Left kidney (tissue), 2 donors: ENCODE data around the gene RIT2. TPM values are rescaled to one million over a fixed set of nuclear protein-coding genes. Genes with fewer than 3 reads are reported as not detected.

Source experiments
- DNase-seq: peaks from one replicate; pipeline ENCODE4 v3.0.0-alpha.2; 2013
- polyA plus RNA-seq: library from polyadenylated mRNA; unstranded; fragments of 120-200 nt; gene quantifications from one replicate; pipeline ENCODE4 v1.2.1, GENCODE V29; 2013; ENCODE audit not compliant: insufficient read length

The RIT2 gene
- polyA plus RNA-seq, 1 donor = 0.13 TPM

DNA sequence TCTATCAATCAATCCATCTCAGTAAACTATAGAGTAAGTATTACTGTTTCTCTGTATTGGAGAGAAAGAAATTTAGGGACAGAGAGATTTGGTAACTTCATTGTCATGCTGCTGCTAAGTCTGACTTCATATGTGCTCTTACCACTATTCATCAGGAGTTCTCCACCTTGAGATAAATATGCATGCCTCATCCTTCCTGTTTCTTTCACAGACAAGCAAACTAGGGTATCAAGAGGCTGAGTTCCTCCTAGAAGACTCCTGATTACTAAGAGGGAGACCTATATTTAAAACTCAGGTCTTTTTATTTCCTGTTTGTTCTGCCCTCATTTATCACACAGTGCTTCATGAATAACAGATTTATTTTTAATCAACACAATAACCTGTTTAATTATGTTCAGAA is 34.1 kb downstream of the RIT2 start:
- no peak for DNase-seq

DNA sequence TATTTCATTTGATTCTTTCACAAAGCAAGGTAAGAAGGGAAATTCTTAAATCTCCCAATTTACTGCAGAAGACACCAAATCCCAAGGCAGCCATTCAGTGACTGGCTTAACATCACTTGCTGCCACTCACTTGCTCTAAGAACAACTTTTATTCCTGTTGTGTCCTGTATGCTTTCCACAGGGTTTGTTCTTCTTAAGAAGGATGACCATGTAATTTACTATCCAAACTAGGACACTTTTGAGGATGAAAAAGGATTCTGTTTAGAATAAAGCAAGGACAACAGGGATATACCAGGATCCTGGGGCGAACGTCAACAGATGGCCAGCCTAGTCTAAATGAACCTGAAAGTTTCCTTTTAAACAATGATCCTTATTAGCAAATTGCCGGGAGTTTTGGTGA is 34.8 kb downstream of the RIT2 start:
- DNase-seq = no peak

DNA sequence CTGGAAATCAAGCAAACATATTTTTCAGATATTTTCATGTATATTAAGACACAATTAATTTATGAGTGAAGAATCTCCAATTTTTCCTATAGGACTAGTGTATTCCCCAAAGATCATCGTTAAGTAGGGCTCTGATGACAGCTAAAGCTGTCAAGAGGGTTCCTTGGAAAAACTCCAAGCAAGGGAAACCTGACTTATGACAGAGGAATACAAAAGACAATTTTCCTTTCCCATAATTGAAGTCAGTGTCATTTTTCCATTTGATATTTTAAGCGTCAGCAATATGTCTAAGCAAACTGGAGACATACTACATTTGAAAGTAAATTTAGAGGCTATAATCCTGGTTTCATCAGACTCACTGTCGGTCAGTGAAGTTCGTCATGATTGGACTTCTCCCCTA is 36.1 kb downstream of the RIT2 start:
- DNase-seq = no peak

DNA sequence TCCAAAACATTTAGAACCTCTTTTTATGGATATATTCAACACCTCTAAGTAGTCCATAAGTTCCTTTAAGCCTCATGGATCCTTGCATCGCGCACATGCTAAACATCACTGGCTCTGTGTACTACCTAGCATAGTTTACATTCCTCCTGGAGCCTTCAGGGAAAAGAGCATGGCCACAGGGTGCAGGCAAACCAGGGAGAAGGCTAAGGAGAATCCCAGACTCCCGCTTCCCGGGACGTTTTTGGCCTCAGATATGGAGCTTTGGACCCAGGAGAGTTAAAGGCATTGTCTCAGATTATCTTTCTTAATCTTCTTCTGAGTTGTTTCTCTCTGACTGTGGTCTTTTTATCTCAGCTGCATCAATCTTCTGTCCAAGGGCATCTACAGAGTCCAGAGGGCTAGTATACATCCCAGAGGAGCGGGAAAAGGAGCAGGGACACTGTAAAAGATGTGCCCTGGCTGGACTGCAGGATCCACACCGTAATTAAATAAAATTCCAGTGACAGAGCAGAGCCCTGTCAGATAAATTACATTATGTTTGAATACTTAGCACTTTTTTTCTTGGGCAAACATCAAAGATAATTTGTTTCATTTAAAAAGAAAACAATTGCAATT is 36.9 kb downstream of the RIT2 start:
- DNase-seq = no peak

DNA sequence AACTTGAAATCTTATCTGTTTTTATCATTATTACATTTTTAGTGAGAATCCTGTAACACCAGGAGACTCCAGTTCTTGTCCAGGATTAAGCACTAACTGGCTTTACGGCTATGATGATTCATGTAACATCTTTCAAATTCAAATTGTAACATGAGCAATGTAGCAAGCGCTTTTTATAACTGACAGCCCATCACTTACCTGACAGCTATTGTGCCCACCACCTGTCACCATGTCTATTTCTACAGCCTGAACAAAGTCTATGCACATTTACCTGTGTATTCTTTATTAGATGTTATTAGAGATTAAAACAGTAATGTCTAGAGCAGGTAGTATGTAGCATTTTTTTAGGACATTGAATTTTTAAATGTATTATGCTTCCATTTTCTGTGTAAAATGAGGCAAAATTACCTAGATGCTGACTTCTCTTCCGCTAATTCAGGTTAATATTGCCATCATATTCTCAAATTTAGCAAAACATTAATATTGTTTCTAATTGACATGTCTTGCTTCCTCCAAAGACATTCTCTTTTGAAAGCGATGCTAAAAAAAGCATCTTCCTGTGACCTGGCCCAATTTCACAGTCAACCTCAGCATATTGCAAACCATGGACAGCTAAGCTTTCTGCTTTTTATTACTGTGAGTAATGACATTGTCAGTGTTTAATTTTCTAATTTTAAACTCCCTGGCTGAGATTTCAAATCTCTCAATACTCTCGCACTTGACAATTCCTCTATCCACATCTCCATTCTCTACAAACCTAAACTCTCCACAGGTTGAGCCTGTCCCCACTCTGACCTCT is 37.8 kb downstream of the RIT2 start:
- no peak for DNase-seq

DNA sequence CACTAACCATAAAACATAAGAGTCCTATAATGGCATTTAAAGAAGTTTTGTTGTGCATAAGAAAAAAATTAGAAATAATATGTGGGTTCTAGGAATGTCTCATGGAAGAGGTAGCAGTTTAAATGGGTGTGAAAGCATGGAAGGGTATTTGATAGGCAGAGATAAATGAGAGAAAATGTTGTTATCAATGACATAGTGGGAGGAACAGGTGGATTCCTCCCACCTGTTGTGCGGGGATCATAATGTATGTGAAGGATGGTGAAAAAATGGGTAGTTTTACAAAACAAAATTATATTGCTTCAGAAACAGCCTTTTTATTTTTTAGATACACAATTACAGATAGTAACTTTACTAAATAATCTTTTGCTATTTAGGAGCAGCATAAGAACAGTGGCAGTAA is 41.7 kb downstream of the RIT2 start:
- no peak for DNase-seq

DNA sequence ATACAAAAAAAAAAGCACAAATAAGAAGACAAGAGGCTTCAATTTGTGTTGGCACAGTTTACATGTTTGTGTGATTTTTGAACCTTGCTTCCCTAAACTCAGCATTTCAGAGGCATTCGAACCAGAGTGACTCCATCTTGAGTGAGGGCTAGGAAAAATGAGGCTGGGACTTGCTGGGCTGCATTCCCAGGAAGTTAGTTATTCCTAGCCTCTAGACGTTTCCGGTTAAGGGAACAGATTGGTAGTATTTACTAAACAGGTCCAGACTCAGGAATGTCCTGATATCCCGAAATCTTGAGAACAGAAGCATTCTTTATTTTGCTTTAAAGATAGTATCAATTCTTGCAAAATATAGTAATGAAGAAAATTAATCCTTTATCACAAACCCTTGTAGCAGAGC is 46.7 kb downstream of the RIT2 start:
- no peak for DNase-seq

DNA sequence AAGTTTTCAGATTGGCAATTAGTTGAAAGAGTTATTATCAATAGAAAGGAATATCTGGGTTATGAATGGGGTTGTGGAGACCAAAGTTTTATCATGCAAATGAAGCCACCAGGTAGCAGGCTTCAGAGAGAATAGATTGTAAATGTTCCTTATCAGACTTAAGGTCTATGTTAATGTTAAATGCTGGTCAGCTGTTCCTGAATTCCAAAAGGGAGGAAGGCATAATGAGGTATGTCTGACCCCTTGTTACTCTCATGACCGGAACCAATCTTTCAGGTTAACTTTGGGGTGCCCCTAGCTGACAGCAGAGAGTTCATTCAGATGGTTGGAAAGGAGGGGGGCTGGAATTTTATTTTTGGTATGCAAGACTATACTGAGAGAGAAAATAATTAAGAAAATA is 47.9 kb downstream of the RIT2 start:
- DNase-seq = no peak

DNA sequence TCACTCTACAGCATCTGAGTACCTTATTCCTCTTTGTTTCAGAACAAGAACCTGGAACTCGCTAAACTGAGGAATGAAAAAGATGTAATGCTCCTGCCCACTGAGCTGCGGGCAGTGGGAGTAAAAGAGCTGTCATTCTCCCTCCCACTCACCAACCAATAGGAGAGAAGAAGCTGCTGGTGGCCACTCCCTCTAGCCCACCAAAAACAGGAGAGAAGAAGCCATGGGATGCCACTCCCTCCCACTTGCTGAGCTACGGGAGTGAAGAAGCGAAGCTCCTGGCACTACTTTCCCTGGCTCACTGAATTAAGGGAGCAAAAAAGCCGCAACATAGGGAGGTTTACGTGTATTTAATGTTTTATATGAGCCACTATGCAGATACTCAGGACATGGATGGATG is 53.7 kb downstream of the RIT2 start:
- DNase-seq = no peak

DNA sequence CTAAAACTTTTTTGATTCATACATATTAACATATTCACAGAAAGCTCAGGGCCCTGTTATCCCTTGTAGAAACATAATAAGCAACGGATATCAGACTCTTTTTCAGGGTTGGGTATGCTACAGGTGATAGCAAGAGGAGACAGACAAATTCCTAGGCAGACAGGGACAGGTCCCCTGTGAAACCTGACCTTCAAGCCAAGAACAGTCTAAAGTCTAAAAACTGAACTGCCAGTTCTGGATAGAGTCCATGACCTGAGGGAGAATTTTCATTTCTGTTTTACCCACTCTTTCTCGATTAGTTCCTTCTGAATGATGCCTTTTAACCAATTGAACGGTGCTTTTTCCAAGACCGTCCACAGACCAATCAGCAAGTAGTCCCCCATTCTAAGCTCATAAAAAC is 54.2 kb downstream of the RIT2 start:
- DNase-seq = no peak

DNA sequence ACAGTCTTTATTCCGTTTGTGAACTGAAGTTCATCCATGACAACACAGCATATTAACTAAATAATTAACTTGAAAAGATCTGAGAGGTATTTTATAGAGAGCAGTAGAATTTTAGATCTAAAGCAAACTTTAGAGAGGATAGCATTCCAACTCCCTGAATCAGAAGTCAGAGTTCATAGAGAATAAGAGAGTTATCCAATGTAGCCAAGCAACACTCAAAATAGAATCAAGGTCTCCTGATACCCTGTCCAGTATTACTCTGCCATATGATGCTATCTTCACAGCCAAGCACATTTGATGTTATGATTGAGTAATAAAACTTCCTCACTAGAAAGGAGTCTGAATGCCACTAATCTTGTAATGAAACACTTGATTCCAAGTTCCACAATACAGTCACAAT is 55.5 kb downstream of the RIT2 start:
- DNase-seq = no peak

DNA sequence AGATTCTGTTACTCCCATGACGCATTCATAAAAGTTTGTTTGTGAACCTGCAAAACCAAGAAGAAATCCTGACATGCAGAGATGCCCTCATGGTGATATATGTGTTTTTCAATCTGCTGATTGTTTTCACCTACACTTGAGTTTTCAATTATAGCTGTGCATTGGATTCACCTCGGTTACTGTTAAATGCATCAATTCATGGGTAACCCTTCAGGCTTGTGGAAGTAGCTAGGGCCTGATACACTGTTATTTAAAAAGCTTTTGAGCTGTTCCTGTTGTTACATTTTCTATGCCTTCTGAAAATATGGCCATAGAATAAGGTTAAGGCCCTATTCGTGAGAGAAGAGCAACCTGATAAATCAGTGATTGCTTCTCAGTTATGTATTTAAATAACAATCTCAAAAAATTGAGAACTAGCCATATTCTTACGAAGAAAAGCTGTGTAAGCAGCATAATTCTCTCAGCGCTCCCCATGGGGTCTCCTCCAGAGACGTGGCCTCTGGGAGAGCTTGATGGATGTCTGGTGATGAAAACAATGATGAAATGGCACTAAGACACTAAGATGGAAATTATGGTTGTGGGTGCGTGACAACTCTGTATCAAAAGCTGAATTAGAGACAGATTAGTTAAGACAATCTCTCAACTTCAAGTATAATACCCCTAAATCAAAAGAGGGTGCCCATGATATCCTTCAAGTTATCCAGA is 60.5 kb downstream of the RIT2 start:
- no peak for DNase-seq

DNA sequence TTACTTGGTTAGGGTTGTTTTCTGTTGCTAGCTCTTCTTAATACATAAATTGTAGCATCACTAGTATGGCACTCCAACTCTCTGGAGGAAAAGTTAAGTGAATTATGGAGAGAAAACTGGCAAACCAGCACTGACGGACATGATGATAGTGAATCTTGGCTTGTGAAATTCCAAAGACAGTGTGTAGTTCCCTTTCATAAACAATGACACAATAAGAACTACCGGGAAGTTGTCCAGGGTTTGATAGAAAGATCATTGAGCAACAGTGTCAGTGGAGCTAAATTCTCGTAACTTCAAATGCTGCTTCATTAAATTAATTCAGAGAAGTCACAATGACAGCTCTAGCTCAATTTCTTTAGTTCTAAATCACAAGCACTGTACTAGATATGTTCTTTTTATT is 66.5 kb downstream of the RIT2 start:
- DNase-seq = no peak

DNA sequence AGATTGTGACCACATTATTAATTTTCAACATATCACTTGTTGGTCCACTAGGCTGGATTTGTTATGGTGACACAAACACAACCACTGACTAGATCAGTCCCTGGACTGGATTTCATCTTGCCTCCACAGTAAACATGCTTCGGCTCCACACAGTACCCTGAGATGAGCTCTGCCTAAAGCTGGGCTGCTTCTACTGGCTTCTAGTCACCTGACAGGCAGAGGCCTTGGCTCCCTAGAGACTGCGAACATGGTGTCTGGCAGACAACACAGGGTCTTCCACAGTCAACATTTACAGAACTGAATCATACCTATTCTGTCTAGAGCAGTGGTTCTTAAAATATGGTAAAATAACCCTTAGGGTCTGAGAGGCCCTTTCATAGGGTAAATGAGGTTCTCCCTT is 69.2 kb downstream of the RIT2 start:
- DNase-seq = no peak

DNA sequence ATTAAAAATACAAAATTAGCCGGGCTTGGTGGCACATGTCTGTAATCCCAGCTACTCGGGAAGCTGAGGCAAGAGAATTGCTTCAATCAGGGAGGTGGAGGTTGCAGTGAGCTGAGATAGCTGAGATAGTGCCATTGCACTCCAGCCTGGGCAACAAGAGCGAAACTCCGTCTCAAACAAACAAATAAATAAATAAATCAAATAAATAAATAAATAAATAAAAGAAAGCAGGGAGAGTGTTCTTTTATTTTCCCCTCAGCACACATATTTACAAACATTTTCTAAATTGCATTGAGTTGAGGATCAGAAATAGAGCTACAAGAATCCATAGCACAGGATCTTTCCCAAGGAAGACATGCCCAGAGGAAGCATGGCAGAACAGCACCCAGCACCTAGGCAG is 71.9 kb downstream of the RIT2 start:
- DNase-seq = no peak

DNA sequence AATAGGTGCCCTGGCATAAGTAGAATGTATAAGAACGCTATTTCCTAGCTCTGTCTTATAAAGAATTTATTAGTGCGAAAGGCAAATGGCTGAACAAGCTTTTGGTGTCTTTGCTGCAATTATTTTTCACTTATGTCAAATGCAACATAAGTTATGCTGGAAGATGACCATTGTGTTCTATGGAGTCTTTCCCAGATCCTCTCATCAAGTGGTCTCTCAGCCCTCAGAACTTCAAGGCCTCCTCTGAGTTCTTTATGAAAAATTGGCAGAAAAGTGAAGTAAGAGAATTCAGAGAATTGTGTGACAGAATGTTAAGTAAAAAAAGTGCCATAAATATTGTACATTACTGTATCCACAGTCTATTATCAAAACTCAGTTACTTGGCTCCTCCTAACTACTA is 75.2 kb downstream of the RIT2 start:
- no peak for DNase-seq

DNA sequence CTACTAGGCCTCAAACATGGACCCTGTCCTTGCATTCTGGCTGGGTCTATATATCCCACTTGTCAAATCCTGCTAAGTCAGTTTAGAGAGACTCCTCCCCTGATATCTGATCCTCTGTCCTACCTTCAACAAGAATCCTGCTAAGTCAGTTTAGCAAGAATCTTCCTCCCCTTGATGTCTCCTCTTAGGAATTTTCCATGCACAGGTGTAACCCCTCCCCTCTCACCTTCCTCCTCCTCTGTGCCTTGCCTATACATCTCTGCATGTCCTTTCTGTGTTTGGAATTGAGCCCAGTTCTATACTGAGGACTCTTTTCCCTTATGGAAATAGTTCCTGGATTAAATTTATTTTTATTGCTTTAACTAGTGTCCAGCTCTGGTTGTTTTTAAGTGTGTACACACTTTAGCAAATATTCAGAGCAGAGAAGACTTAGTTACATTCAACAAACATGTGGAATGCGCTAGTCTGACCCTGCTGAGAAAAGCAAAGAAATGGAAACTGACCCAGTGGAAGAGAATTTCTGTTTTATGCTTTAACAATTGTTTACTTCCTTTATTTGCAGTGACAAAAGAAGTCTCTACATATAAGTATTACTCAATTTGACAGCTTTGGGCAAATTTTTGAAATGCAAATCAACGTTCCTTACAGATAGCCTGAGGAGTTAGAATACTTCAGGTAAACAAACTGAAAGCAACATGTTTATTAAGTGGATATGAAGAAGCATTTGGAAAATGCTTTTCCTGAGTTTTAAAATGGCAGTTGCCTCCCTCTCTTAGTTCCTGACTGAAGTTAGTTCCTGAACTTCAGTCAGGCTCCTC is 80.6 kb downstream of the RIT2 start:
- no peak for DNase-seq

DNA sequence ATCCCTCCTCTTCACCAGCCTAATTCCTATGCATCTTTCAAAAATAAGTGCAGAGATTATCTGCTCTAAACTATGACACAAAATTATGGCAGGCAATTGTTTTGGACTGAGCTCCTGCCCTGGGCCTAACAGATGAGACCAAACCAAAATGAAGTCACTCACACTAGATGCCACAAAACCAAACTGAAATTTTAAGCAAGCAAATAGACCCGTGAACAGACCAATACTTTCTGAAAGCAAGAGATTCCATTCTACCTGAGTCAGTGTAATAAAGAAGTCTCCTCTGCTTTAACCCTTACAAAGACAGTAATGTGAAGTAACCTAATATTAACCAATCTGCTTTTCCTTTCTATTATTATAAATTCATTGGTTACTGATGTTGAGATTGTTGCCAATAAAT is 84.3 kb downstream of the RIT2 start:
- DNase-seq = no peak

DNA sequence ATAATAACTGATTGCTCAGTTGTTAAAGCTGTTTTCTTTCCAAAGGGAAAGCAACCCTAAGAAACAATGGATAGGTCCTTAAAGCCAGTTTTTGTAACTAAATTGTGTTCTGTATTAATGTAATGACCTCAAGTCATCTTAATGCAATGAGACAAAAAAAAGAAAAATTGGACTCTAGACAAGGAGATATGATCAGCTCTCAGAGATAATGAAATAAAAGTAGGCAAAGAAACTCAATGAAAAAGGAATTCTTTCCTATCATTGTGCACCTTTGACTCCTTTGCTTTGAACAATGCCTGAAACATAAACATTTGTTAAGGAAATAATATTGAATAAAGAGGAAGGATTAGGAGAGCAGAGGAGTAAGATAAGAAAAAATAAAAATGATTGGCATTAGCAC is 86.1 kb downstream of the RIT2 start:
- no peak for DNase-seq

DNA sequence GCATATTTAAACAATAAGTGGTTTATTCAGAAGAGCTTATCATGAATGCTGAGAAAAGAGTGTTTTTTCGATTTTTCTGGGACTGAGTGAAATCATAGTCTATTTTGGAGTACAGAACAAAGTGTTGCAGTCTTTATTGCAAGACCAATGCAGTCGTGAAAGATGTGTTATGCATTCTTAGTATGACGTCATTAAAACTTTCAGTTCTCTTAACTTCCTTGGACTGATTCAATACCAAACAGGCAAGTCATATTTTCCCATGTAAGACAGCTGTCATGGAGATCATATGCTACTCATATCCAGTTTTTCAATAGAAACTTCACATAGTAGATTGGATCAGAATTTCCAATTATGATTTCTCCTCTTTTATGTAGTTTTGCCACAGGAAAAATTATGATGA is 92.6 kb downstream of the RIT2 start:
- no peak for DNase-seq

DNA sequence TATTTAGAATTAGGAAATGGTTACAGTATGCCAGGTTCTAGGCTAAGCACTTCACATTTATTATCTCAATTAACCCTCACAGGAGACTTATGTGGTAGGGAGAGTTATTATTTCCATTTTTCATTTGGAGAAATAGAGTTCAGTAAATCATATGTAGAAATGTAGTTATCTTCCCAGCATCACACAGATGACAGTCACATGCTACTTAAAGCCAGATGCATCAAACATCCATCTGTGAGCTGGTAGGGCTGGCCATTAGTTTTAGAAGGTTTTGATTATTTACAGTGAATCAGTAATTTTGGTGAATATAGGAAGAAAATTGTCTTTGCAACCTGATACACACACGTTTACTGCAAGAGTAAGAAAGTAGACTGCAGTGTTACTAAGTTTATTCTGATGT is 97.9 kb downstream of the RIT2 start:
- no peak for DNase-seq

DNA sequence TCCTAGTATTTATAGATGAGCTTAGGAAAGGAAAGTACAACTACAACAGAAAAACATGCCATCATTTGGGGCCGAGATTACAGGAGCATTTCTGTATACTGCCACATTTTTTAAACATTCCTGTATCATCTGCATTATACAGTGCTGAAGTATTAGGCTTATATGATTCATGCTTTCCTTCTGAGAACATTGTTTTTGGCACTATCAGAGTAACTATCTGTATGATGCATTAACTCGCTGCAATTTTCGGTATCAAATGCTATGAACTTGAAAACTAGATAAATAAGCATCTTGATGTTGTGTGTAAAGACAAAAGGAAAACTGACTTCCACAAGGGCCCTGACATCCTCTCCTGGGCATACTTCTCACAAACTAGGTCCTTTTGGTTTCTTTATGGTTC is 102.0 kb downstream of the RIT2 start:
- DNase-seq = no peak

DNA sequence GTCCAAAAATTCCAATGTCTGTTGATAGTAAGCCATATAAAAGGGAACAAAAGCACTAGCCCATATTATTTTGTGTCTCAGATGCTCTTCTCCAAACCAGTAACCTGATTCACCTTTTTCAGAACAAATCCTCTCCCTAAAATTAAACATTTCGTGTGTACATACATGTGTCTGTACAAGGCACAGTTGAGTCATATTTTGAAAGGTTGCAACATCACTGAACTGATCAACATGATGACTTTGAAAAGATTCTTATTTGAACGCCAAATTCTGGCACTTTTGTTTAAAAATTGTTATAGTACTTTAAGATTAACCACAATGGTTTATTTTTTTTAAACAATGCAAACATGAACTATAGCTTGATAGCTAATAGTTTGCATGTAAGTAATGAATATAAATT is 102.5 kb downstream of the RIT2 start:
- DNase-seq = no peak
